Stimulated activated CD4-positive, alpha-beta T cell treated with anti-CD3 and anti-CD28 coated beads, Interleukin-2, amount 100 ng/mL, for 24 hours (primary cell): ENCODE measurements around the gene IFNAR2.
"Not testable (repeated sequence)": the region's sequence is repeated elsewhere in the genome, so short reads cannot be mapped to it uniquely, and the experiment has no call there.

ENCODE experiments used
- DNase-seq, 2 donors: peaks; one replicate each; pipeline ENCODE4 v3.0.0-alpha.2; 2020

IFNAR2 gene

DNA sequence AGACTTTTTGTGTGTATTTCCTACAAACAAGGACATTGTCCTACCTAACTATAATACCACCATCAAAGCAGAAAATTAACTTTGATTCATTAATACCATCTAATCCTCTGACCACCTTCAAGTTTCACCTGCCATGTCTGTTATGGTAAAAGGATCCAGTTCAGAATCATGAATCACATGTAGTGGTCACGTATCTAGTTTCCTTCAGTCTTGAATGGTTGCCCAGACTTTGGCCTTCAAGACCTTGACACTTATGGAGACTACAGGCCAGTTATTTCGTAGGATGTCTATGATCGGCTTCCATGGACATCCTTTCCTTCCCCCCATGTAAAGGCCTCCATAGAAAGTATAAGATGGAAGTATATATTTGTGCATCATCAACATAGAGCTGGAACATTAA, 10.4 kb upstream of the IFNAR2 start:
- DNase-seq = no peak

DNA sequence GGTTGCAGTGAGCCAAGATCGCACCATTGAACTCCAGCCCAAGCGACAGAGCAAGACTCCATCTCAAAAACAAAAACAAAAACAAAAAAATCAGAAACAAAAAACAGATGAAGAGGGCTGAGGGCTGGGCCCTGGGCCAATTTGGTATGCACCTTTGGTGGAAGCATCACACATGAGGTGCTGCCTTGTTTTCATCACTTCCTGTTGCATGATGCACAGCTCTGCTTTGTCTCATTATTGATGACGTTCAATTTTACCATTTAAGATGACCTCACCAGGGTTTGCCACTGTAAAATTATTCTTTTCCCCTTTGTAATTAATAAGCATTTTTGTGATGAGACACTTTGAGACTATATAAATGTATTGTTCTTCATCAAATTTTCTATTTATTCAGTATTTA, 9.8 kb upstream of the IFNAR2 start:
- DNase-seq = no peak

DNA sequence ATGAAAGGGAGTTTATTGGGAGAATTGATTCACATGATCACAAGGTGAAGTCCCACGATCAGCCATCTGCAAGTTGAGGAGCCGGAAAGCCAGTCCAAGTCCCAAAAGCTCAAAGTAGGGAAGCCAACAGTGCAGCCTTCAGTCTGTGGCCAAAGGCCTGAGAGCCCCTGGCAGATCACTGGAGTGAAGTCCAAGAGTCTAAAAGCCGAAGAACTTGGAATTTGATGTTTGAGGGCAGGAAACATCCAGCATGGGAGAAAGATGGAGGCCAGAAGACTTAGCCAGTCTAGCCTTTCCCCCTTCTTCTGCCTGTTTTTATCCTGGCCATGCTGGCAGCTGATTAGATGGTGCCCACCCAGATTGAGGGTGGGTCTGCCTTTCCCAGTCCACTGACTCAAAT, 4.4 kb upstream of the IFNAR2 start:
- DNase-seq = not testable (repeated sequence)

DNA sequence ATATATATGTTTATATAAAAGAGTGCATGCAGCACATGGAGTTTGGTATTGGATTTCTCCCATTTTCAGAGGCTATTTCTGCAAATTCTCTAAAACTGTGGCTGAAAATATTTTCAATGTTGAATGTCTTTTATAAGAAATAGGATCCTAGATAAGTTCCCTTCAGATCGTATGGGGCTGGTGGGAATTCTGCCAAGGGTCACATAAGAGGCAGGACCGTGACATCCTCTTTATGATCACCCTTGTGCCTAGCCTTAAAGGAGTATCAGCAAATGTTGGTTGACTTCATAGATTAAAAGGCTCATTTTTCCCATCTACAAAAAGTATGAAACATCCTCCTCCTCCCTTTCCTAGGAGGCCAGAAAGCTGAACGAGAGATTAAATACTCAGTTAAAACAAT, 1.3 kb upstream of the IFNAR2 start:
- DNase-seq = no peak

DNA sequence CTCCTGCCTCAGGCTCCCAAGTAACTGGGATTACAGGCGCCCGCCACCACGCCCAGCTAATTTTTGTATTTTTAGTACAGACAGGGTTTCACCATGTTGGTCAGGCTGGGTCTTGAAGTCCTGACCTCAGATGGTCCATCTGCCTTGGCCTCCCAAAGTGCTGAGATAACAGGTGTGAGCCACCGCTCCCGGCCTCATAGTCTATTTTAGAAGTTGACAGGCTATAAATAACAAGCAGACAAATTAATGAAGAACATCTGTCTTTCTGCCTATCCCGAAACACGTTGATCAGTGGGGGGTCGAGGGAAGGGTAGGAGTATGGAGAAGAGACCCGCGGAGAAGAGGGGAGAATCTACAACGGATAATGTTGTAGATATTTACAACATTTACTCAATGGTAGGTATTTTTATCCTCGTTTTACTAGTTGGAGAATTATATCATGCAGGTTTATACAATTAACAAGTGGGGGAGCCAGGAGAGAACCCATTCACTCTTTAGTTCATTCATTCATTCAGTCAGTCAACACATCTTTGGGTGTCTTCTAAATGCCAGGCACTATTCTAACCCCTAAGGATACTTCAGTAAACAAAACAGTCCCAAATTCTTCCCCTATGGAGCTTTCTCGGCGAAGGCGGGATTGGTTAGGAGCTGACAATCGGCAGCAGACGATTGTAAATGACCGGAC, 497 bp upstream of the IFNAR2 start:
- no peak for DNase-seq

DNA sequence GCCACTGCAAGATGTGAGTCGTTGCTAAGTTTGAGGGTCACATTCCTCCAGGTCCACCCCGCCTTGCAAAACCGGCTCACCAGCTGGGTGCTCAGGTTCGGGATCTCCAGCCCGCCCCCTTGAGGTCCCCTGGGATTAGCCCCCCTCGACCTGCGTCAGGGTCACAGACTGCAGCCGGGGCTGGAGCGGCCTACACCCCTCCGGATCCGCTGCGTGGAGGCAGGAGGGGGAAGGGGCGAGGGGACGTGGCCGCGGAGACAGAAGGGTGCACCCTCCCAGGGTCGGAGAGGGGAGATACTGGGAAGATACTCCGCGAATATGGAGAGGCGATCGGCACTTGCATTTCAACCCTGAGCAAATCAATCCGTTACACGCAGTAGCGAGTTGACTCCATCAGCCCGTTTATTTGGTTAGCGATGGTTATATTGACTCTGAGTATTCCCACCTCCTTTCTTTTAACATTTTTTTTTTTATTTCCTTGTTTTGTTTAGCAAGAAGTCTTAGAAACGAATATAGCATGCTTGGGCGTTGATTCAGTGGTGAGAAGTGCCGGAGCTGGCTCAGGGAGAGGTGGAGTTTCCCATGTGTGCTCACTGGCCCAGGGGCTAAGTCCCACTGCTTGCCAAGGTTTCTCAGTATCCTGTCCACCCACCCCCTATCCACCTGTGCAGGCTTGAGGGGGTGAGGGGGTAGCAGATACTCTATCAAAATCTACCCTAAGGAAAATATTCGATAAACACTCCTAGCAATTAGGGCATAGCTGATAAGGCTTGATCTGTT, 997 bp downstream of the IFNAR2 start:
- DNase-seq = peak; percentile 34 to 44

DNA sequence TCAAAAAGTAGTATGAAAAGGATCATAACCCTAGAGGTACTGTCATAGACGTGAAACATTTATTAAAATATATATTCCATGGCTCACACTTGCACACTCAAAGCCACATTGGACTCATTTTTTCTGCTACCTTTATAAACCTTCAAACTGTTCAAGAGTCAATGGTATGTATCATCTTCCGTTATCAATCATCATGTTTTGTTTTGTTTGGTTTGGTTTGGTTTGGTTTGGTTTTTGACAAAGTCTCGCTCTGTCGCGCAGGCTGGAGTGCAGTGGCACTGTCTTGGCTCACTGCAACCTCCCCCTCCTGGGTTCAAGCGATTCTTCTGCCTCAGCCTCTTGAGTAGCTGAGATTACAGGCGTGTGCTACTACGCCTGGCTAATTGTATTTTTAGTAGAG, 1.8 kb downstream of the IFNAR2 start:
- DNase-seq = peak; percentile 60 to 67

DNA sequence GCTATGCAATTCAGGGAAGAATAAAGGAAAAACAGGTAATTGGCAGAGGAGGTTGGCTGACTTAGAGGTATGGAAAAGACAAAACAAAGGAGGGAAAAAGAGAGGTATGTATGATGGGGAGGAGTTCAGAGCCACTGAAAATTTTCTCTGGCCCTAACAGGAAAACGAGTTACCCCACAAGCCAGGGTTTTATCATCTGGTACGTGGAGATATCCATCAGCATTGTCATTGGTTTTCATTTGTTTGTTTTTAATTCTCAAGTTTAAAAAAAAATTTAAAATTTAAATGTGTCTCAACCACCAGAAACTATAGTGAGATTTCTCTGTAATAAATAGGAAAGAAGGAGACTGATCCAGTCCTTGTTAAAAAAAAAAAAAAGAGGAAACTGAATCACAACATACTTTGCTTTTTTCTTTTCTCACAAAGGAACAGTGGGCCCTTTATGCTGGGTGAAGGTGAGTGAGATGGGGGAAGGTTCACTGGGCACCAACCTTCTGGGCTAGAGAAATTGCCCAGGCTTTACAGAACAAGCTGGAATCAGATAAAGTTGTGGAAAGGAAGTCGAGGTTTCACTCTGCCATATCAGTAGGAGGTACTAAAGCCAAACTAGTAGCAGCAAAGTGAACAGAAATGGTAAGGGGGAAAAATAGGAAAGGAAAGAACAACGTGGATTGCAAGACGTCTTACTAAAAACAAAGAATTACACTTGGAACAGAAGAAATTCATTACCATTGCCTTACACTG, 2.7 kb downstream of the IFNAR2 start:
- no peak for DNase-seq

DNA sequence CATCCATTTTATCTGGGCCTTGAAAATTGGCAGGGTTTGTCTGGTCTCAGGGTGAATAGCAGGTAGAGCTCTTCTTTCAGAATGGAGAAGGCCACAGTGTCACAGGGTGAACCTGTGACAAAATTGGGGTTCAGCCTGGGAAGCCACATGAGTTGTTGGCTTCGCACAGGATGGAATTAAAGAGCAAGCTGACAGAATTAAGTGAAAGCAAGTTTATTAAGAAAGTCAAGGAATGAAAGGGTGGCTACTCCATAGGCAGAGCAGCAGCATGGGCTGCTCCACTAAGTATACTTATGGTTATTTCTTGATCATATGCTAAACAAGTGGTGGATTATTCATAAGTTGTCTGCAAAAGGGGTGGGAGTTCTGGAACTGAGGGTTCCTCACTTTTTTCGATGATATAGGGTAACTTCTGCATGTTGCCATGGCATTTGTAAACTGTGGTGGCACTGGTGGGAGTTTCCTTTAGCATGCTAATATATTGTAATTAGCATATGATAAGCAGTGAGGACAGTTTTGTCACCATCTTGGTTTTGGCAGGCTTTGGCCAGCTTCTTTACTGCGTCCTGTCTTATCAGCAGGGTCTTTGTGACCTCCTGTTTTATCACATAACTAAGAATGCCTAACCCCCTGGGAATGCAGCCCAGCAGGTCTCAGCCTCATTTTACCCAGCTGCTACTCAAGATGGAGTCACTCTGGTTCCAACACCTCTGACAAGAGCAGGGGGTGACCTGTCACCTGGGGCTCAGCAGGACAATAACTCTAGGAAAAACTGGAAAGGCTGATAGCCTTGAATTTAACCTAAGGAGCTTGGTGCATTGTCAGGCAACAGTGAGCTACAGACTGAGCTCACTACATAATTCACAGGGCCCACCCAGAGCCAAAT, 5.1 kb downstream of the IFNAR2 start:
- no peak for DNase-seq

DNA sequence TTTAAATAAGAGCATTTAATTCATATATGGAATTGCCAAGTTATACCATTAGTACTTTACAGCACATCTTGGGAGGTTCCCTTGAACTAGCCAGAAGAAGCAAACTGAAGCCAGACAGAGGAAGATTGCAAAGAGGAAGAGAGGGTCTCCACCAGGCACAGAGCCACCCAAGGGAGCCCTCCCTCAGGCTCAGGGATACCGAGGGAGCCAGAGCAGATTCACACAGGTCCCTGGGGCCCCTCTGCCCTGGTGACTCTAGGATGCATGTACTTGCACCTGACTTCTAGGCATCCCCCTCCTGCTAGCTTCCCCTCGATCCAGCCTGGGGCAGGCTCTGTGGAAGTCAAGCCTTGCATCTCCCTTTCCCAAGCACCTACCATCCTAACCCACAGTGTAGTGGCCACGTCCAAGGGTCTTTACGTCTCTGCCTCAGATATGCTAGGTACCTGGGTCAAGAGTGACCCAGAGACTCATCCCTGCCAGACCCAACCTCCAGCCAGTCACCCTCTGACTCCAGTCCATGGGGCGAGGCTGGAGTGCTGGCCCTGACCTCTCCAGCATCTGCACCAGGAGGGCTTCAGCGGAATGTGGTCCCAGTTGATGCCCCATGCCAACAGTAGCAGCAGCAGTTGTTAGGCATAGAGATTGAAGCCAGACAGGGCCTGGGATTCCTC, 6.4 kb downstream of the IFNAR2 start:
- no peak for DNase-seq

DNA sequence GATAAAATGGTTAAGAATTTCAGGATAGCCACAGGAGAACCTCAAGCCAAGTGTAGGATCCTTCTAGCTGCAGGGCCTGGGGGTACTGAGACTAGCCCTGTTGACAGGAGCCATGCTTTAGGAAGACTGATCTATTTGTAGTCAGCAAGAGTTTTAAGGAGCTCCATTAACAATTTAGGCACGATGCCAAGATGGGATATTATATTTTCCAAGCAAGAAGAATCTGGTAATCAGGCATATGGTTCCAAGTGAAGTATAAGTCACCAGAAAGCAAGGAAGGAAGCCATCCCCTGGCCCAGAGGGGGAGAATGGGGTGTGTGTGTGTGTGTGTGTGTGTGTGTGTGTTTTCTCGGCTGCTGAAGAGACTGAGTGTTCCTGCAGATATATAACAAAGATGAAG, 7.0 kb downstream of the IFNAR2 start:
- DNase-seq = no peak

DNA sequence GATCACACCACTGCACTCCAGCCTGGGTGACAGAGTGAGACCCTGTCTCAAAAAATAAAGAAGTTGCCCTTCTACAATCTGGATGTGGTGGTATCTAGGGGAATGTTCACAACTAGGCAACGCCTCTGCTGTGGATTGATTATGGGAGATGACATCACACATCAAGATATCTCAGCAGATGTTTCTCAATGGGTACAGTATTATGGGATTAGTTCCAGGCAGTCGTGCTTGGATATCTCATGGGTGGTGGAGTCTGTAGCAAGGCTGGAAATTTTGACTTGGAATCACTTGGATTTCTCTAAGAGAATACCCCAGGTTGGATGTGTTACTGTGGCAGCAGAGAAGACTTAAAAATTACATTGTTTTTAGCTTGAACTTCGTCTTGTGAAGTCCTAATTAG, 7.7 kb downstream of the IFNAR2 start:
- no peak for DNase-seq

DNA sequence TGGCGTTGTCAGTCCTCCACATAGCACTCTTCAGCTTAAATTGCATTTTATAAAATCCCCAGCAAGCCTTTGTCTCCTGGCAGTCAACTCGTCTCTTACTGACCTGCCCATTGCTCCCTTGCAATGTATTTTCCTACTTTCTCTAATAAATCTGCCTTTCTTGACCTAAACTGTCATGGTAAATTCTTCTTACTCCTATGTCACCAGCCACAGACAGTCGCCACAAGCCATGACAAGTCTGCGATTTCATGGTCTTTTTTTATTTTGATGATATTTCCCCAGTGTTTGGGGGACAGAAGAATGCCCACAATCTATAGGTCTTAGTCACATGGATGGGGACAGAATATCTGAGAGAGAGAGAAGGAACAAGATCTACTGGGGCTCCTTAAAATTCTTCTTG, 8.4 kb downstream of the IFNAR2 start:
- no peak for DNase-seq

DNA sequence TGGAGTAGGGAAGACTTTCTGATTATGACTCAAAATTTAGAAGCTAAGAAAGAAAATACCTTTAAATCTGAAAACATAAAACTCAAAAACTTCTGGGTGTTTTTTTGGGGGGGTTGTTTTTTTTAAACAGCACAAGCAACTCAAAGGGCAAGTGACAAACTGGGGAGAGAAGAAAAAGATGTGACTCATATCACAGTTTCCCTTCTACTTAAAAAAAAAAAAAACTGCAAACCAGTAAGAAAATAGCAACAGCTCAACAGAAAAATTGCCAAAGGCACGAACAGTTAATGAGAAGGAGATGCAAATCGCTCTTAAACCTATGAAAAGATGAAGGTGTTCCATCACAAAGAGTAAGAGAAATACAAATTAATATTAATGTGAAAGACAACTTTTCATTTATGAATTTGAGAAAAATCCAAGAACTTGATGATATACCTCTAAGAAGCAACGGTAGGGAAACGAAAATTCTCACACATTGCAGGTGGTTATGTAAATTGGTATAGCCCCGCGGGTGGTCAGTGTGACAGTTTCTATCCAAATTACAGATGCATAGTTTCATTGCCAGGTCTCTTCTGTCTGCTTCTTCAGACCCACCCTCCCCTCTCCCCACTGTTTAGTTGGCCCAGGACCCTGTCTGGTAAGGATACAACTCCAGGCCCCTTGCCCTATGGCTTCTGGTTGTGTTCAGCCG, 9.0 kb downstream of the IFNAR2 start:
- no peak for DNase-seq

DNA sequence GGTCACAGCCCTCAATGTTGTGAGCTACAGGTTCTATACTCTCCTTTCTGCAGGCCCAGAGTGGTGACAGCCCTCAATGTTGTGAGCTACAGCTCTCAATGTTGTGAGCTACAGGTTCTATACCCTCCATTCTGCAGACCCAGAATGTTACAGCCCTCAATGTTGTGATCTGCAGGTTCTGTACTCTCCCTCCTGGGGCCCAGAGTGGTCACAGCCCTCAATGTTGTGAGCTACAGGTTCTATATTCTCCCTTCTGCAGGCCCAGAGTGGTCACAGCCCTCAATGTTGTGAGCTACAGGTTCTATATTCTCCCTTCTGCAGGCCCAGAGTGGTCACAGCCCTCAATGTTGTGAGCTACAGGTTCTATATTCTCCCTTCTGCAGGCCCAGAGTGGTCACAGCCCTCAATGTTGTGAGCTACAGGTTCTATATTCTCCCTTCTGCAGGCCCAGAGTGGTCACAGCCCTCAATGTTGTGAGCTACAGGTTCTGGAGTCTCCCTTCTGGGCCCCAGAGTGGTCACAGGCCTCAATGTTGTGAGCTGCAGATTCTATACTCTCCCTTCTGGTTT, 9.9 kb downstream of the IFNAR2 start:
- DNase-seq = not testable (repeated sequence)

DNA sequence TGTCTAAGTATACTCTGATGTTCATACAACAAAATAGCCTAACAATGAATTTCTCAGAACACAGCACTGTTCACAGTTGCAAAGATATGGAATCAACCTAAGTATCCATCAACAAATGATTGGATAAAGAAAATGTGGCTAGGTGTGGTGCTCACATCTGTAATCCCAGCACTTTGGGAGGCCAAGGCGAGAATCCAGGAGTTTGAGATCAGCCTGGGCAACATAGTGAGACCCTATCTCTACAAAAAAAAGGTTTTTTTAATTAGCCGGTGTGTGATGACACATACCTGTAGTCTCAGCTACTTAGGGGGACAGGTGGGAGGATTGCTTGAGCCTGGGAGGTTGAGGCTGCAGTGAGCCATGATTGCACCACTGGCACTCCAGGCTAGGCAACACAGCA, 10.7 kb downstream of the IFNAR2 start:
- DNase-seq = no peak

DNA sequence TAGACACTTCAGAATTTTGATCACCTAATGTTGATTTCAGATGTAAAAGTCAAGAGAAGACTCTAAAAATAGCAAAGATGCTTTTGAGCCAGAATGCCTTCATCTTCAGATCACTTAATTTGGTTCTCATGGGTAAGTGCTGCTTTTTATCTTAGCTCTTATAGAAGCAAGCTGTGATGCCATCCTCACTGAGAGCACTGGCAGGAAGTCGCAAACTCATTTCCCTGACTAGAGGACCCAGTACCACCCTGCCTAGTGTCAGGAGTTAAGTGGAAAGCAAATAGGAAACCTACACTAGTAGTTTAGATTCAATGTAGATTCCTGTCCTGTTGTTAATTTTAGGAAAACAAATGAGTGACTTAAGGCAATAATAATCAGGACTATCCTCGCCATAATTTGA, 12.1 kb downstream of the IFNAR2 start:
- DNase-seq = no peak

DNA sequence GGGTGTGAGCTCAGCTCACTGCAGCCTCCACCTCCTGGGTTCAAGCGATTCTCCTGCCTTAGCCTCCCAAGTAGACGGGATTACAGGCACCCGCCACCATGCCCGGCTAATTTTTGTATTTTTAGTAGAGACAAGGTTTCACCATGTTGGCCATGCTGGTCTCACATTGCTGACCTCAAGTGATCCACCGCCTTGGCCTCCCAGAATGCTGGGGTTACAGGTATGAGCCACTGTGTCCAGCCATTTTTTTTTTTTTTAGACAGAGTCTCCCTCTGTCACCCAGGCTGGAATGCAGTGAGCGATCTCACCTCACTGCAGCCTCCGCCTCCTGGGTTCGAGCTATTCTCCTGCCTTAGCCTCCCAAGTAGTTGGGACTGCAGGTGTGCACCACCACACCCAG, 13.1 kb downstream of the IFNAR2 start:
- not testable (repeated sequence) for DNase-seq

DNA sequence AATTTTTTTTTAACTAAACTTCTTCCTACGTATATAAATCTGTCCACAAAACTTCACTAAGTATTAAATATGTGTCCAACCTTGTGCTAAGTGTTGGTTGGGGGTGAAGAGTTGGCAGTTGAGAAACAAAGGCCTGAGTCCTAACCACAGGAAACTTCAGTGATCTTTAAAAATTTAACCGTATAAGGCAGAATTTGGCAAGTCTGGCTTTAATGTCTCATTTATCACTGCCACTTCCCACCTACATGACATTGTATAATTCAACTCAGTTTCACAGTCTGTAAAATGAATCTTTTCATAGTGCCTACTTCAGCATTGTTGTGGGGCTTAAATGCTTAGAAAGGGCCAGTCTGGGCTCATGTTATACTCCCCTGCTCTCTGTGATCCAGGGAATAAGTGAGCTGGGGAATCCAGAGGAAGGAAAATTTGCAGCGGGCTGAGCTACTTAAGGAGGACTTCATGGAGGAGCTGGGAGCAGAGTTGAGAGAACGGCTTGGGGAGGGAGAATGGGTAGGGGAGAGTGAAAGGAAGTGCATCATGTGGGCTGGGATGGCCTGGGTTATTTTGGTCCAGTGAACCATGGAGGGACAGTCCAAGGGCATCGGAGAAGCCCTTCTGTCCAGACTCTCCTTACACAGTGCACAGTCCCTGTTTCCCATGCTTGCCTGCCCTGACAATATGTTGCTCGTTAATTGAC, 14.5 kb downstream of the IFNAR2 start:
- DNase-seq = no peak

DNA sequence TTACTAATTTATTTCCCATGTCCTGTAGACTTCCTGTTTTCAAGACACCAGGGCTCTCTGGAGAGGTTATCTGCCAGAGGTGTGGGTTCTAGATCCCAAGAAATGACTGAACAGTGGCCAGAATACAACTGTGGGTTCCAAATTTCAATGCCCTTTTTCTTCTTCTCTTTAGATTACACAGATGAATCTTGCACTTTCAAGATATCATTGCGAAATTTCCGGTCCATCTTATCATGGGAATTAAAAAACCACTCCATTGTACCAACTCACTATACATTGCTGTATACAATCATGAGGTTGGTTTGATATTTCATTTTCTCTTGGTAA, 15.0 kb downstream of the IFNAR2 start:
- DNase-seq = no peak
